Keratinocyte (primary cell): Measurements from ENCODE around the gene C2orf76. TPM values are rescaled to one million over a fixed set of nuclear protein-coding genes. Genes with fewer than 3 reads are reported as not detected.

Experiments used
- DNase-seq: peaks from one replicate; pipeline ENCODE4 v3.0.0-alpha.2; 2011; ENCODE audit warnings: low read depth, missing footprints, low spot score
- FAIRE-seq: peaks from 2 replicates; lab custom pipeline; 2011; peaks lifted over from hg19 to GRCh38; lab: Jason Lieb, UNC
- H2AFZ ChIP-seq: 2 replicates; pipeline ENCODE4 v1.6.0; 2012; ENCODE audit warnings: low read length, control low read depth, inconsistent platforms; ENCODE audit not compliant: control insufficient read depth
- H3K27ac ChIP-seq: 2 replicates; pipeline ENCODE4 v1.5.1; 2011; ENCODE audit warnings: low read length; ENCODE audit not compliant: control insufficient read depth, insufficient read depth
- H3K27me3 ChIP-seq: 3 replicates; pipeline ENCODE4 v1.6.0; 2011; ENCODE audit warnings: low read length; ENCODE audit not compliant: control insufficient read depth, insufficient read depth; ENCODE audit errors: extremely low read depth
- H3K36me3 ChIP-seq, 2 experiments: 2 replicates in 1 of 2; 3 replicates in 1 of 2; pipeline ENCODE4 v1.5.1; 2011; ENCODE audit warnings: low read length in 2 of 2, mild to moderate bottlenecking in 1 of 2; ENCODE audit not compliant: control insufficient read depth in 2 of 2, insufficient read depth in 2 of 2; ENCODE audit errors: extremely low read depth in 1 of 2
- H3K4me1 ChIP-seq: 3 replicates; pipeline ENCODE4 v1.5.1; 2011; ENCODE audit warnings: low read length; ENCODE audit not compliant: control insufficient read depth, insufficient read depth; ENCODE audit errors: extremely low read depth
- H3K4me2 ChIP-seq: 3 replicates; pipeline ENCODE4 v1.6.0; 2011; ENCODE audit warnings: low read depth, low read length; ENCODE audit not compliant: control insufficient read depth, insufficient read depth; ENCODE audit errors: extremely low read depth
- H3K4me3 ChIP-seq, 3 experiments: fragments of 200-600 bp in 1 of 3; sonication (generic) in 1 of 3; 2 replicates in 2 of 3; 3 replicates in 1 of 3; pipeline ENCODE4 v1.5.1; 2011 to 2016; ENCODE audit warnings: low read length in 3 of 3, mild to moderate bottlenecking in 3 of 3, control low read depth in 2 of 3, inconsistent platforms in 1 of 3, low read depth in 1 of 3, mixed read lengths in 1 of 3, mixed run types in 1 of 3, moderate library complexity in 1 of 3; ENCODE audit not compliant: control insufficient read depth in 2 of 3, insufficient read depth in 2 of 3; ENCODE audit errors: extremely low read depth in 1 of 3
- H3K79me2 ChIP-seq: 2 replicates; pipeline ENCODE4 v1.6.0; 2012; ENCODE audit warnings: low read length; ENCODE audit not compliant: control insufficient read depth, insufficient read depth
- H3K9ac ChIP-seq: 3 replicates; pipeline ENCODE4 v1.6.0; 2011; ENCODE audit warnings: low read length; ENCODE audit not compliant: control insufficient read depth, insufficient read depth; ENCODE audit errors: extremely low read depth
- H3K9me1 ChIP-seq: 3 replicates; pipeline ENCODE4 v1.6.0; 2011; ENCODE audit warnings: low read length; ENCODE audit not compliant: control insufficient read depth, insufficient read depth; ENCODE audit errors: extremely low read depth
- H3K9me3 ChIP-seq: 2 replicates; pipeline ENCODE4 v1.5.1; 2012; ENCODE audit warnings: low read depth, low read length; ENCODE audit not compliant: control insufficient read depth
- H4K20me1 ChIP-seq: 3 replicates; pipeline ENCODE4 v1.6.0; 2011; ENCODE audit warnings: low read length; ENCODE audit not compliant: control insufficient read depth, insufficient read depth; ENCODE audit errors: extremely low read depth
- EZH2 ChIP-seq: IDR thresholded peaks from one replicate; pipeline ENCODE4 v1.6.1; 2012; ENCODE audit warnings: inconsistent platforms, mild to moderate bottlenecking, low read length, moderate library complexity
- dilution Hi-C: fragments of 300-500 bp; cut with MboI; formaldehyde crosslinking; loops from one replicate; pipeline ENCODE4 v1.7.0; 2020; ENCODE audit warnings: low sequenced_read_pairs; ENCODE audit not compliant: extremely low pct_ligation_motif_present
- polyA plus RNA-seq, 5 experiments: library from polyadenylated mRNA; depleted of rRNA in 3 of 5; stranded (reverse) in 3 of 5; stranded (forward) in 1 of 5; unstranded in 1 of 5; fragments of >200 nt; gene quantifications; 1 replicate in 1 of 5; 2 replicates in 3 of 5; 3 replicates in 1 of 5; pipeline versions ENCODE4 v1.2.1 to v1.2.3, GENCODE V29; 2011 to 2012; ENCODE audit warnings: missing spikeins in 2 of 5, low read depth in 1 of 5, low replicate concordance in 1 of 5
- TF ChIP-seq, protein P1 (sequence below), 3 experiments: IDR thresholded peaks in 1 of 3; conservative IDR thresholded peaks in 1 of 3; optimal IDR thresholded peaks in 1 of 3; 2 replicates in 2 of 3; 3 replicates in 1 of 3; pipeline versions ENCODE3 to v1.5.1; 2011; ENCODE audit warnings: low read length in 3 of 3, mild to moderate bottlenecking in 3 of 3, moderate library complexity in 2 of 3, control low read depth in 1 of 3, inconsistent platforms in 1 of 3; ENCODE audit not compliant: insufficient read depth in 2 of 3; ENCODE audit errors: extremely low read depth in 1 of 3

C2orf76 gene
- polyA plus RNA-seq, 1 donor (not counting 4 experiments of a cell fraction or from before 2014, with no cell fraction given): 17.9 TPM

DNA sequence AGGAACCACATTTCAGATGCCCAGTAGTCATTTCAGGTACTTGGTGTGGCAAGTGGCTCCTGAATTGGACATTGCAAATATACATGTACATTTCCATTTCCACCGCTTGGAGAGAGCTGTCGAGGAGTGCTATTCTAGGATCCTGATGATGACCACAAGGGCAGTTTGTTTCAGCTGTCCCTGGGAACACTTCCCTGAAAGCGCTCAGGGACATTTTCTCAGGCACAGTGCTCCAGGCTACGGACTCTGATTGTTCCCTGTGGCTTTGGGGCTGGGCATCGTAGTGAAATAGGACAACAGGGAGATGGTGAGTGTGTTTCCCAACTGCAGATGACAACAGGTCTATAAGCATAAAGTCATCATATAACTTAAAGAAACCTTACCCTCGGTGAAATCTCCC is 3.2 kb upstream of the C2orf76 start:
- peaks cover 27% of the 10 kb centered on the region for H3K79me2 ChIP-seq
- H3K9ac ChIP-seq: no peak overlapping the region
- H3K9me3 ChIP-seq: no peaks in the 10 kb centered on the region
- DNase-seq: no peak
- H3K36me3 ChIP-seq: peaks cover 38 to 41% of the 10 kb centered on the region in 2 experiments
- no peaks in the 10 kb centered on the region for H3K9me1 ChIP-seq
- no peaks in the 10 kb centered on the region for H3K27me3 ChIP-seq
- H3K4me1 ChIP-seq: peaks cover 14% of the 10 kb centered on the region
- H3K4me3 ChIP-seq: no peak overlapping the region
- dilution Hi-C loops: no loop called here
- TF ChIP-seq, protein P1, sequence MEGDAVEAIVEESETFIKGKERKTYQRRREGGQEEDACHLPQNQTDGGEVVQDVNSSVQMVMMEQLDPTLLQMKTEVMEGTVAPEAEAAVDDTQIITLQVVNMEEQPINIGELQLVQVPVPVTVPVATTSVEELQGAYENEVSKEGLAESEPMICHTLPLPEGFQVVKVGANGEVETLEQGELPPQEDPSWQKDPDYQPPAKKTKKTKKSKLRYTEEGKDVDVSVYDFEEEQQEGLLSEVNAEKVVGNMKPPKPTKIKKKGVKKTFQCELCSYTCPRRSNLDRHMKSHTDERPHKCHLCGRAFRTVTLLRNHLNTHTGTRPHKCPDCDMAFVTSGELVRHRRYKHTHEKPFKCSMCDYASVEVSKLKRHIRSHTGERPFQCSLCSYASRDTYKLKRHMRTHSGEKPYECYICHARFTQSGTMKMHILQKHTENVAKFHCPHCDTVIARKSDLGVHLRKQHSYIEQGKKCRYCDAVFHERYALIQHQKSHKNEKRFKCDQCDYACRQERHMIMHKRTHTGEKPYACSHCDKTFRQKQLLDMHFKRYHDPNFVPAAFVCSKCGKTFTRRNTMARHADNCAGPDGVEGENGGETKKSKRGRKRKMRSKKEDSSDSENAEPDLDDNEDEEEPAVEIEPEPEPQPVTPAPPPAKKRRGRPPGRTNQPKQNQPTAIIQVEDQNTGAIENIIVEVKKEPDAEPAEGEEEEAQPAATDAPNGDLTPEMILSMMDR (optimal IDR thresholded peaks at IDR 0.05 in 1 of 3, IDR thresholded peaks at IDR 0.05 in 1 of 3, conservative IDR thresholded peaks at IDR 0.05 in 1 of 3; ENCODE audit: extremely low read depth in 1 of 3, insufficient read depth in 2 of 3, low read length in 3 of 3): no peak
- no peak for TF ChIP-seq EZH2
- no peak overlapping the region for H3K4me2 ChIP-seq
- H4K20me1 ChIP-seq: no peaks in the 10 kb centered on the region
- no peak for FAIRE-seq
- no peak overlapping the region for H3K27ac ChIP-seq
- no peak overlapping the region for H2AFZ ChIP-seq

DNA sequence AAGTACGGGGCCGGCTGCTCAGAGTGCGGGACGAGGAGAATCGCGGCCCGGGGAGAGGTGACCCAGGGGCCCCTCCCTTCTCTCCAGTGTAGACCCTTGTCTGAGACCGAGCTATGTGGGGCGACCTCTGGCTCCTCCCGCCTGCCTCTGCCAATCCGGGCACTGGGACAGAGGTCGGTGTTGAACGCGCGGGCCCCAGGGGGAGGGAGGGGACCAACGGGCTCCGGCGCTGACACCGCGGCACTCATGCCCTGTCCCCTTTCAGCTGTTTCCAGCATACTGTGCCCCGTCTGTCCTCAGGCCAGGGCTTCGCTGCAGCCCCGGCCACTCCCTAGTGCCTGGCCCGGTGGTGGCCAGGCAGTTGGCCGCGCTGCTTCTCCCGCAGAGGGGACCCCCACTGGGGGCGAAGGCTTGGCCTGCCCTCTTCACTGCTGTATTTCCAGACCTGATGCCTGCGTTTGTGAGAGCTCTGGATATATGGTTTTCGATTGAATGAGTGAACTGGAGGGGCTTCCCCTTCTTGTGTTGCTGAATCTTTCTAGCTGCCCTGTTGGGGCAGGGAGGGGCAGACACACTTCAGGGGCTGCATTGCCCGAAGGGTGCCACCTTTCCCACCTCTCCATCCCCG is 952 bp upstream of the C2orf76 start:
- dilution Hi-C loops: no loop called here
- Histone ChIP-seq H3K79me2 (peaks cover 27% of the 10 kb centered on the region), H3K4me3 (peak overlapping the region; percentile 85 to 92 (median 90)), H3K36me3 (peaks cover 30 to 31% of the 10 kb centered on the region in 2 experiments), H2AFZ (peak overlapping the region; percentile 94), H3K9me3 (no peaks in the 10 kb centered on the region), H4K20me1 (no peaks in the 10 kb centered on the region), H3K27ac (peak overlapping the region; percentile 74), H3K9me1 (no peaks in the 10 kb centered on the region), H3K4me1 (peaks cover 14% of the 10 kb centered on the region), H3K9ac (peak overlapping the region; percentile 85), H3K27me3 (no peaks in the 10 kb centered on the region), H3K4me2 (peak overlapping the region; percentile 96)
- FAIRE-seq (no peak), DNase-seq (no peak)
- TF ChIP-seq, protein P1 (optimal IDR thresholded peaks at IDR 0.05 in 1 of 3, IDR thresholded peaks at IDR 0.05 in 1 of 3, conservative IDR thresholded peaks at IDR 0.05 in 1 of 3; ENCODE audit: extremely low read depth in 1 of 3, insufficient read depth in 2 of 3, low read length in 3 of 3): no peak
- no peak for TF ChIP-seq EZH2
